Measurements from ENCODE around the gene ZNF227. TPM values are rescaled to one million over a fixed set of nuclear protein-coding genes. Genes with fewer than 3 reads are reported as not detected.
A peak's percentile ranks its signal among the peaks of the same experiment; 100 is the strongest.
"Not testable (repeated sequence)": the region's sequence is repeated elsewhere in the genome, so short reads cannot be mapped to it uniquely, and the experiment has no call there.

ZNF227 gene
- total RNA-seq, 1 donor from 2014 or later = 18.2 TPM

DNA sequence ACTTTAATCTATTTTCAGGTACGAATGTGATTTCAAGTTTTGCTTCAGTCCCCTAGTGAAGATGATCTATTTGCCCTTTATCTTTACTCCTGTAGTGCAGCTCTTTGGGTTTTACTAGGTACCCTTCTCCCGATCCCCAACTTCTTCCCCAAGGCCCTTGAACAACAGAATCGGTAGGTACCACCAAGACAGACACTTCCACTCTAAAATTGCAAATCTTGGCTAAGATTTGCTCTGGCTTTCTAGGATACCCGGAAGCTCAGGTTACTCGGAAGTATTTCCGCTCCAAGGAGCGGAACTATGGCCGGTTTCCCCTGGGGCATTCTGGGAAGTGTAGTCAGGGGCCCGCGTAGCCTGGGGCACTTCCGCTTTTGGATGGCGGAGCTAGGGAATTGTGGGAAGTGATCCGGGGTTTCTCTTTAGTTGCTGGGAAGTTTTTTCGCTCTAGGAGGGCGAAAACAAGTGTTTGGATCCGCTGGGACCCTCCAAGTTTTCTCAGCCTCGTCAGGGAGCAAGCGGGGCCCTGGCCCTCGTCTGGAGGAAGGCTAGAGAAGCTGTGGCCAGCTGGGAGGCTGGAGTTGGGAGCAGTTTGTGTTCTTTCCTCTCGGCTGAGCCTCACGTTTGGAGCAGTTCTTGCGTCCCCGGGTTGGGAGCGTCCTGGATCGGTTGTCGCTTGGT, 5.1 kb upstream of the ZNF227 start:
- H3K4me1 Mint-ChIP-seq (ENCODE audit: low read depth, unreplicated experiment) = no peaks in the 10 kb centered on the region
- peak overlapping the region; percentile 85 for H3K9ac ChIP-seq (ENCODE audit: low read length)
- no peaks in the 10 kb centered on the region for H3K36me3 Mint-ChIP-seq (ENCODE audit: low read depth, unreplicated experiment)
- TF ChIP-seq, protein P1, sequence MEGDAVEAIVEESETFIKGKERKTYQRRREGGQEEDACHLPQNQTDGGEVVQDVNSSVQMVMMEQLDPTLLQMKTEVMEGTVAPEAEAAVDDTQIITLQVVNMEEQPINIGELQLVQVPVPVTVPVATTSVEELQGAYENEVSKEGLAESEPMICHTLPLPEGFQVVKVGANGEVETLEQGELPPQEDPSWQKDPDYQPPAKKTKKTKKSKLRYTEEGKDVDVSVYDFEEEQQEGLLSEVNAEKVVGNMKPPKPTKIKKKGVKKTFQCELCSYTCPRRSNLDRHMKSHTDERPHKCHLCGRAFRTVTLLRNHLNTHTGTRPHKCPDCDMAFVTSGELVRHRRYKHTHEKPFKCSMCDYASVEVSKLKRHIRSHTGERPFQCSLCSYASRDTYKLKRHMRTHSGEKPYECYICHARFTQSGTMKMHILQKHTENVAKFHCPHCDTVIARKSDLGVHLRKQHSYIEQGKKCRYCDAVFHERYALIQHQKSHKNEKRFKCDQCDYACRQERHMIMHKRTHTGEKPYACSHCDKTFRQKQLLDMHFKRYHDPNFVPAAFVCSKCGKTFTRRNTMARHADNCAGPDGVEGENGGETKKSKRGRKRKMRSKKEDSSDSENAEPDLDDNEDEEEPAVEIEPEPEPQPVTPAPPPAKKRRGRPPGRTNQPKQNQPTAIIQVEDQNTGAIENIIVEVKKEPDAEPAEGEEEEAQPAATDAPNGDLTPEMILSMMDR (IDR thresholded peaks at IDR 0.05; ENCODE audit: insufficient read depth, low read depth, low read length) = no peak
- TF ChIP-seq EZH2 (IDR thresholded peaks at IDR 0.05; ENCODE audit: insufficient read depth, low read length) = no peak
- H3K27me3 Mint-ChIP-seq (ENCODE audit: low read depth, unreplicated experiment) = no peaks in the 10 kb centered on the region
- peak overlapping the region; percentile 91 for H3K27ac Mint-ChIP-seq (ENCODE audit: unreplicated experiment)
- H3K4me1 ChIP-seq (ENCODE audit: insufficient read depth, low read length) = no peaks in the 10 kb centered on the region
- H2AFZ ChIP-seq (ENCODE audit: low read depth, low read length) = peak overlapping the region; percentile 89
- H3K36me3 ChIP-seq (ENCODE audit: insufficient read depth, low read length) = no peaks in the 10 kb centered on the region
- FAIRE-seq = peak; percentile 89
- no peaks in the 10 kb centered on the region for H3K9me3 Mint-ChIP-seq (ENCODE audit: unreplicated experiment)
- no peaks in the 10 kb centered on the region for H3K79me2 ChIP-seq (ENCODE audit: insufficient read depth, low read length)
- no peaks in the 10 kb centered on the region for H3K27me3 ChIP-seq (ENCODE audit: insufficient read depth, low read length)
- H3K4me3 Mint-ChIP-seq (ENCODE audit: unreplicated experiment) = peak overlapping the region; percentile 91
- H3K4me3 ChIP-seq (ENCODE audit: insufficient read depth, low read depth, low read length) = peak overlapping the region; percentile 81
- DNase-seq (ENCODE audit: low read depth) = peak; percentile 85
- H3K27ac ChIP-seq (ENCODE audit: low read depth, low read length) = peak overlapping the region; percentile 77
- peak overlapping the region; percentile 91 for H3K4me2 ChIP-seq (ENCODE audit: low read length)
- no peaks in the 10 kb centered on the region for H3K9me3 ChIP-seq (ENCODE audit: insufficient read depth, low read depth, low read length)
- no peaks in the 10 kb centered on the region for H4K20me1 ChIP-seq (ENCODE audit: insufficient read depth, low read length)

DNA sequence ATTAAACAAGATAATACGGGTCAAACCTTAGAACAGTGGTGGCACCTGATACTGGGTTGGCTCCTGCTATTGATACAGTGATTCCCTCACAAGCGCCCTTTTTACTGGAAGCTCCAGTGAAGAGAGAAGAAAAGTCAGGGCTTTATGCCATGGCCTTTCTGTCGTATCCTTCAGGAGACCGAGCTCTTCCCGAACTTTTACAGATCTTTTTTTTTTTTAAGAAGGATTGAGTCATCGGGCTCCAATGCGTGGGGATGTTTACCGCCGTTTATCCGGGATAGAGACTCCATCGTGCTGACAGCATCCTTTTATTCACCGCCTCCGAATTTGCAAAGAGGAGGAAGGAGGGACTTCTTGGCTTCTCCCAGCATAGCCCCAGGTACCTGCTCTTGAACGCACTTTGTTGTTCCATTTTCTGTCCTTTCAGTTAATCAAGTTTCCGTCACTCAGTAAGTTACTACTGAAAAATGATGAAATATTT, 574 bp downstream of the ZNF227 start:
- Mint-ChIP-seq H3K27me3 (ENCODE audit: low read depth, unreplicated experiment) (no peaks in the 10 kb centered on the region), H3K36me3 (ENCODE audit: low read depth, unreplicated experiment) (peaks cover 7% of the 10 kb centered on the region), H3K27ac (ENCODE audit: unreplicated experiment) (peak overlapping the region; percentile 3), H3K4me3 (ENCODE audit: unreplicated experiment) (peak overlapping the region; percentile 87), H3K4me1 (ENCODE audit: low read depth, unreplicated experiment) (peaks cover 4% of the 10 kb centered on the region), H3K9me3 (ENCODE audit: unreplicated experiment) (no peaks in the 10 kb centered on the region)
- DNase-seq (ENCODE audit: low read depth) (peak; percentile 30), FAIRE-seq (no peak)
- no peak for TF ChIP-seq EZH2 (IDR thresholded peaks at IDR 0.05; ENCODE audit: insufficient read depth, low read length)
- TF ChIP-seq, protein P1 (IDR thresholded peaks at IDR 0.05; ENCODE audit: insufficient read depth, low read depth, low read length) = no peak
- peak overlapping the region; percentile 73 for H3K27ac ChIP-seq (ENCODE audit: low read depth, low read length)
- H3K27me3 ChIP-seq (ENCODE audit: insufficient read depth, low read length) = no peaks in the 10 kb centered on the region
- H2AFZ ChIP-seq (ENCODE audit: low read depth, low read length) = peak overlapping the region; percentile 87
- H3K4me2 ChIP-seq (ENCODE audit: low read length) = peak overlapping the region; percentile 86
- H3K9ac ChIP-seq (ENCODE audit: low read length) = peak overlapping the region; percentile 84
- peak overlapping the region; percentile 93 for H3K4me3 ChIP-seq (ENCODE audit: insufficient read depth, low read depth, low read length)
- peaks cover 26% of the 10 kb centered on the region for H3K79me2 ChIP-seq (ENCODE audit: insufficient read depth, low read length)
- H3K9me3 ChIP-seq (ENCODE audit: insufficient read depth, low read depth, low read length) = no peaks in the 10 kb centered on the region
- peaks cover 6% of the 10 kb centered on the region for H3K36me3 ChIP-seq (ENCODE audit: insufficient read depth, low read length)
- no peaks in the 10 kb centered on the region for H4K20me1 ChIP-seq (ENCODE audit: insufficient read depth, low read length)
- no peaks in the 10 kb centered on the region for H3K4me1 ChIP-seq (ENCODE audit: insufficient read depth, low read length)

DNA sequence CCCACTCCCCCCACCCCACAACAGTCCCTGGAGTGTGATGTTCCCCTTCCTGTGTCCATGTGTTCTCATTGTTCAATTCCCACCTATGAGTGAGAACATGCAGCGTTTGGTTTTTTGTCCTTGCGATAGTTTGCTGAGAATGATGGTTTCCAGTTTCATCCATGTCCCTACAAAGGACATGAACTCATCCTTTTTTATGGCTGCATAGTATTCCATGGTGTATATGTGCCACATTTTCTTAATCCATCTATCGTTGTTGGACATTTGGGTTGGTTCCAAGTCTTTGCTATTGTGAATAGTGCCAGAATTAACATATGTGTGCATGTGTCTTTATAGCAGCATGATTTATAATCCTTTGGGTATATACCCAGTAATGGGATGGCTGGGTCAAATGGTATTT, 7.6 kb downstream of the ZNF227 start:
- H3K36me3 Mint-ChIP-seq (ENCODE audit: low read depth, unreplicated experiment) = peaks cover 16% of the 10 kb centered on the region
- H3K4me1 ChIP-seq (ENCODE audit: insufficient read depth, low read length); DNase-seq (ENCODE audit: low read depth); H3K4me3 ChIP-seq (ENCODE audit: insufficient read depth, low read depth, low read length); H3K79me2 ChIP-seq (ENCODE audit: insufficient read depth, low read length); H3K27ac ChIP-seq (ENCODE audit: low read depth, low read length); H3K9ac ChIP-seq (ENCODE audit: low read length); H3K27me3 ChIP-seq (ENCODE audit: insufficient read depth, low read length); H3K27me3 Mint-ChIP-seq (ENCODE audit: low read depth, unreplicated experiment); H3K36me3 ChIP-seq (ENCODE audit: insufficient read depth, low read length); FAIRE-seq; H3K9me3 Mint-ChIP-seq (ENCODE audit: unreplicated experiment); H3K4me2 ChIP-seq (ENCODE audit: low read length); H3K9me3 ChIP-seq (ENCODE audit: insufficient read depth, low read depth, low read length); H3K27ac Mint-ChIP-seq (ENCODE audit: unreplicated experiment); H4K20me1 ChIP-seq (ENCODE audit: insufficient read depth, low read length); H2AFZ ChIP-seq (ENCODE audit: low read depth, low read length); H3K4me3 Mint-ChIP-seq (ENCODE audit: unreplicated experiment); H3K4me1 Mint-ChIP-seq (ENCODE audit: low read depth, unreplicated experiment): not testable (repeated sequence)

DNA sequence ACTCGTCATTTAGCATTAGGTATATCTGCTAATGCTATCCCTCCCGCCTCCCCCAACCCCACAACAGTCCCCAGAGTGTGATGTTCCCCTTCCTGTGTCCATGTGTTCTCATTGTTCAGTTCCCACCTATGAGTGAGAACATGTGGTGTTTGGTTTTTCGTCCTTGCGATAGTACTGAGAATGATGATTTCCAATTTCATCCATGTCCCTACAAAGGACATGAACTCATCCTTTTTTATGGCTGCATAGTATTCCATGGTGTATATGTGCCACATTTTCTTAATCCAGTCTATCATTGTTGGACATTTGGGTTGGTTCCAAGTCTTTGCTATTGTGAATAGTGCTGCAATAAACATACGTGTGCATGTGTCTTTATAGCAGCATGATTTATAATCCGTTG, 8.4 kb downstream of the ZNF227 start:
- DNase-seq (ENCODE audit: low read depth); H3K27ac ChIP-seq (ENCODE audit: low read depth, low read length); H3K4me3 Mint-ChIP-seq (ENCODE audit: unreplicated experiment); H4K20me1 ChIP-seq (ENCODE audit: insufficient read depth, low read length); H2AFZ ChIP-seq (ENCODE audit: low read depth, low read length); H3K79me2 ChIP-seq (ENCODE audit: insufficient read depth, low read length); H3K4me1 Mint-ChIP-seq (ENCODE audit: low read depth, unreplicated experiment); H3K27me3 Mint-ChIP-seq (ENCODE audit: low read depth, unreplicated experiment); H3K4me3 ChIP-seq (ENCODE audit: insufficient read depth, low read depth, low read length); H3K4me1 ChIP-seq (ENCODE audit: insufficient read depth, low read length); H3K27ac Mint-ChIP-seq (ENCODE audit: unreplicated experiment); FAIRE-seq; H3K4me2 ChIP-seq (ENCODE audit: low read length); H3K9me3 ChIP-seq (ENCODE audit: insufficient read depth, low read depth, low read length); H3K36me3 ChIP-seq (ENCODE audit: insufficient read depth, low read length); H3K9ac ChIP-seq (ENCODE audit: low read length); H3K27me3 ChIP-seq (ENCODE audit: insufficient read depth, low read length); H3K9me3 Mint-ChIP-seq (ENCODE audit: unreplicated experiment): not testable (repeated sequence)
- H3K36me3 Mint-ChIP-seq (ENCODE audit: low read depth, unreplicated experiment) = peaks cover 18% of the 10 kb centered on the region

DNA sequence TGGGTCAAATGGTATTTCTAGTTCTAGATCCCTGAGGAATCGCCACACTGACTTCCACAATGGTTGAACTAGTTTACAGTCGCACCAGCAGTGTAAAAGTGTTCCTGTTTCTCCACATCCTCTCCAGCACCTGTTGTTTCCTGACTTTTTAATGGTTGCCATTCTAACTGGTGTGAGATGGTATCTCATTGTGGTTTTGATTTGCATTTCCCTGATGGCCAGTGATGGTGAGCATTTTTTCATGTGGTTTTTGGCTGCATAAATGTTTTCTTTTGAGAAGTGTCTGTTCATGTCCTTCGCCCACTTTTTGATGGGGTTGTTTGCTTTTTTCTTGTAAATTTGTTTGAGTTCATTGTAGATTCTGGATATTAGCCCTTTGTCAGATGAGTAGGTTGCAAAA, 9.0 kb downstream of the ZNF227 start:
- H3K4me2 ChIP-seq (ENCODE audit: low read length); H3K27ac ChIP-seq (ENCODE audit: low read depth, low read length); H2AFZ ChIP-seq (ENCODE audit: low read depth, low read length); FAIRE-seq; DNase-seq (ENCODE audit: low read depth); H3K27me3 ChIP-seq (ENCODE audit: insufficient read depth, low read length); H3K9me3 Mint-ChIP-seq (ENCODE audit: unreplicated experiment); H3K9me3 ChIP-seq (ENCODE audit: insufficient read depth, low read depth, low read length); H3K4me1 Mint-ChIP-seq (ENCODE audit: low read depth, unreplicated experiment); H3K4me3 Mint-ChIP-seq (ENCODE audit: unreplicated experiment); H3K36me3 ChIP-seq (ENCODE audit: insufficient read depth, low read length); H3K27ac Mint-ChIP-seq (ENCODE audit: unreplicated experiment); H3K79me2 ChIP-seq (ENCODE audit: insufficient read depth, low read length); H3K9ac ChIP-seq (ENCODE audit: low read length); H3K4me1 ChIP-seq (ENCODE audit: insufficient read depth, low read length); H4K20me1 ChIP-seq (ENCODE audit: insufficient read depth, low read length); H3K4me3 ChIP-seq (ENCODE audit: insufficient read depth, low read depth, low read length); H3K27me3 Mint-ChIP-seq (ENCODE audit: low read depth, unreplicated experiment): not testable (repeated sequence)
- H3K36me3 Mint-ChIP-seq (ENCODE audit: low read depth, unreplicated experiment) = peaks cover 21% of the 10 kb centered on the region
